ENCODE results near the gene SLC16A6.
A peak's percentile ranks its signal among the peaks of the same experiment; 100 is the strongest.
"Not testable (repeated sequence)": the region's sequence is repeated elsewhere in the genome, so short reads cannot be mapped to it uniquely, and the experiment has no call there.

Gene SLC16A6, protein sequence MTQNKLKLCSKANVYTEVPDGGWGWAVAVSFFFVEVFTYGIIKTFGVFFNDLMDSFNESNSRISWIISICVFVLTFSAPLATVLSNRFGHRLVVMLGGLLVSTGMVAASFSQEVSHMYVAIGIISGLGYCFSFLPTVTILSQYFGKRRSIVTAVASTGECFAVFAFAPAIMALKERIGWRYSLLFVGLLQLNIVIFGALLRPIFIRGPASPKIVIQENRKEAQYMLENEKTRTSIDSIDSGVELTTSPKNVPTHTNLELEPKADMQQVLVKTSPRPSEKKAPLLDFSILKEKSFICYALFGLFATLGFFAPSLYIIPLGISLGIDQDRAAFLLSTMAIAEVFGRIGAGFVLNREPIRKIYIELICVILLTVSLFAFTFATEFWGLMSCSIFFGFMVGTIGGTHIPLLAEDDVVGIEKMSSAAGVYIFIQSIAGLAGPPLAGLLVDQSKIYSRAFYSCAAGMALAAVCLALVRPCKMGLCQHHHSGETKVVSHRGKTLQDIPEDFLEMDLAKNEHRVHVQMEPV

DNA sequence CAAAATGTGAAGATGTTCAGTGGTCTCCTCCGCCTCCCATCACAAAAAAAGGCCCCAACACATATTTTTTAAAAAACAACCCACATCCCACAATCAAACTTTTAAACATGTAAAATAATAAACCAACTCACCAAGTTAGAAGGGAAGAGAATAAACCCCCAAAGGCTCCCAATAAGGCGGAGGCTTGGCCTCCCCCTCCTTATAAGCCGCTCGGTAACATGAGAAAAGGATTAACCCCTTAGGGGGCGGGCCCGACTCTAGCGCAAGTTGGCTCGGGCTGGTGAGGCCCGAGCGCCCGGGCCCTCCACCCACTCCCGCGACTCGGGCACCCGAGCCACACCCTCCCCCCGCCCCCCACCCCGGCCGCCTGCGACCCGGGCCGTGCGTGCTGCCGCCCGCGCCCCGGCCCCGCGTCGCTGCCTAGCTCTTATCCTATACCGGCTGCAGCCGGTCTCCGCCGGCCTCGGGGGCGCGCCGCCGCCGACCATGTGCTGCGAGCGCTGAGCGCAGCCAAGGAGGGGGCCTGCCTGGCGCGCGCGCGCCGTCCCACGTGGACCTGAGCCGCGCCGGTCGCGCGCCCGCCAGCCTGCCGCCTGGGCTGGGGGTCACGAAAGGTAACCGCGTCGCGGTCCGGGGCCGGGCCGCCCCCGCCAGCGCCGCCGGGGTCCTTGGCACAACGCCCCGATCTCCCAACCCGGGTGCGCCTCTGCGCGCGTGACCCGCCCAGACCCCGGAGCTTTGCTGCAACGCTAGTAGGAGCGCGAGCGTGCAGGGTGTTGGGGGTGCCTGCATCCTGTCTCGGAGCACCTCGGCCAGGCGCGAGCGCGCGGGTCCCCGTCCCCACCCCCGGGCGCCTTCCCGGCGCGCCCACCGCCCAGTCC is at the start of gene SLC16A6, which contains the start of gene ARSG:
Gene SLC16A6, minus strand, starts transcription at position 173 of the 881 bp plus-strand sequence. CDS start 12,807 bp downstream, outside the sequence.
Gene ARSG, plus strand, starts transcription at position 541 of the 881 bp plus-strand sequence. CDS start 15,999 bp downstream, outside the sequence.
- DNase-seq, result peak; percentile 65 to 87 (median 78)

DNA sequence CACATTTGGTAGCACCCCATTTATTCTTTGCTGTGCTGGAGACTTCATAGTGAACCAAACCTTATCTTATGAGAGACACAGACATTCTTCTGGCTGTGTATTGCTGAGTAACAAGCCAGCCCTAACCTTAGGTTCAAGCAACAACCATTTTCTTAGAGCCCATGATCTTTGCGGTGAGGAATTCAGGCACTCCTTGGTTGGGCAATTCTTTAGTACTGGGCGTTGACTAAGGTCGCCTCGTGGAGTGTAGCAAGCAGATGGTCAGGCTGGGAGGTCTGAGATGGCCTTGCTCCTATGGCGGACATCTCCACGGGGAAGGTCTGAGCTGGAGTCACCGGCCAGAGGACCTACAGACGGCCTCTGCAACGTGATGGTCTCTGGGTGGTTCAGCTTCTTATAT is 43.5 kb upstream of the SLC16A6 start:
- no peak for DNase-seq

DNA sequence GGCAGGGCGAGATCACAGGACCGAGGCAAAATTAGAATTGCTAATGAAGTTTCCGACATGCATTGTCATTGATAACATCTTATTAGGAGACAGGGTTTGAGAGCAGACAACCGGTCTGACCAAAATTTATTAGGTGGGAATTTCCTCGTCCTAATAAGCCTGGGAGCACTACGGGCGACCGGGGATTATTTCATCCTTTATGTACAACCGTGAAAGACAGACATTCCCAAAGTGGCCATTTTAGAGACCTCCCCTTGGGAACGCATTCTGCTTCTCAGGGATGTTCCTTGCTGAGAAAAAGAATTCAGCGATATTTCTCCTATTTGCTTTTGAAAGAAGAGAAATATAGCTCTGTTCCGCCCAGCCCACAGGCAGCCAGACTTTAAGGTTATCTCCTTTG is 41.0 kb upstream of the SLC16A6 start:
- DNase-seq, result not testable (repeated sequence)

DNA sequence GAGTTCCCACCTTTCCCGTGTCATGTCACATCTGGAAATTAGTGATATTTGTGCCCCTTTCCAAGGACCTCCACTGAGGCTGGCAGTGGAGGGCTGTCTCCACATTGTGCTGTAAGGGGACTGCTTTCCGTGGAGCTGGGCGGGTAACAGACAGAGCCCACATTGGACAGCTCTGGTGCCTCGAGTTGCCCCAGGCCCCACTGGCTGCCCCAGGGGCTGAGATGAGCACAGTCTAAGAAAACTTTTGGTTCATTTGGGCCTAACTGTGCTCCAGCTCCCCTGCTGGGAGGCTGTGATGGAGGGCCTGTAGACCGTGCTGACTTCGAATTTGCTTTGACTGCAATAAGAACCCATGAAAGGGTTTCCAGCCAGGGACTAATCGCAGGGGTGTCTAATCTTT is 38.4 kb upstream of the SLC16A6 start:
- no peak for DNase-seq

DNA sequence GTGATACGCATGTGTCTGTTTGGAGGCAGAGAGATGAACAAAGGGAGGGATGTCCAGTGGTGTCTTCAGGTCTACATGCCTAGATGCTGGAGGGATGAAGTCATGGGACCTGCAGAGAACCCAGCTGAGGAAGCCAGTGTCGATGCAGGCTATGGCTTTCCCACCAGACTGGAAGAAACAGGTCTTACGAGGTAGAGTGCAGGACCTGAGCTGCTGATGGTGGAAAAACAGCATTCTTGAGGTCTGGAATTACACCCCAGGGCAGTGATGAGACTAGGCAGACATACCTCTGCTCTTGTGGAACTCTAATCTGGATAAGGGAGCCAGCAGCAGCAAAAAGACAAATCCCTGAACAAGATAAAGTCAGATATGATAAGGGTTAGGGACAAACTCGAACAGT is 37.7 kb upstream of the SLC16A6 start:
- DNase-seq, result no peak

DNA sequence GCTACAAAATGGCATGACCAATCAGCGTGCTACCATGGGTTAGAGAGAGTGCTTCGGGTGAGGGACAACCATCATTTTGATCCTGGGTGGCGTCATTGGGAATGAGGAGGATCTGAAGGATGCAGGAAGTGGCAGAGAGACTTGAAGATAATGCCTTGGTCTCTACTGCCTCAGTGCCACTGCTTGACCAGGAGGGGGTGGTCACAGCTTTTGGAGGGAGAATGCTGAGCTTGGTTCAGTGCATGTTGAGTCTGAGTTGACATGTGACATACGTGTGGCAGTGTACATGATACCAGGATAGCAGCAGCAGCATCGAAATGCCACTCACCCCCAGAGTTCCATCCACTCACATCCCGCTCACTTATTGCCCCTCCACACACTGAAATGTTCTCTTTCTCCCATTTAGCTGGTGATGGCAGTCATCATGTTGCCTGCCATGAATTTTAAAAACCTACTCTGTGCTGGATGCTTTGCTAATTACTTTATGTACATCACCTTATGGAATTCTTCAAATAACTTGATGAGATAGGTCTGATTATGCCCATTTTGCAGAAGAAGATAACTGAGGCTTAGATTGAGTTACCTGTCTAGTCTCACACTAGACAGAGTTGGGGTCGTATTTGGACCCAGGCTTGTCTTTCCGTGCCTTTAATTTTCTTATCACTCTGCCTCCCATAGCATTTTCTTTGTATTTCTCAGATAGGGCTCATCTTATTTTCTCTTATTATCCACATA is 37.1 kb upstream of the SLC16A6 start:
- DNase-seq, result no peak

DNA sequence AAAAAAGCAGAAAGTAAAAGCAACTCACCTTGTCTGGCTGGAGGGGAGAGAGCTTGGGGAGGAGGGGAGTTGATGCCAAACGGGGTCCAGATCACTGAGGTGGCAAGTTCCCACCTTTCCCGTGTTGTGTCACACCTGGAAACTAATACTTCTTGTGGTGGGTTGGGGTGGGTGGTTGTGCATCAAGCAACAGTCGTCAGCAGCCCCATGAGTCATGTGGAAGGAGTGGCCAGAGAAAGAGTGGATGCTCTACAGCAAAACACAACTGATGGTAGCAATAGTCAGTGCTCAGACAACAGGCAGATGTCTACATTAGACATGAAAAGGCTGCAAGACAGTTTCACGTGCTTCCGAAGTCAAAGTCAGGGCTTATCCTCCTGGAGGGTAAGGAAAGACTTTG is 35.8 kb upstream of the SLC16A6 start:
- DNase-seq, result no peak

DNA sequence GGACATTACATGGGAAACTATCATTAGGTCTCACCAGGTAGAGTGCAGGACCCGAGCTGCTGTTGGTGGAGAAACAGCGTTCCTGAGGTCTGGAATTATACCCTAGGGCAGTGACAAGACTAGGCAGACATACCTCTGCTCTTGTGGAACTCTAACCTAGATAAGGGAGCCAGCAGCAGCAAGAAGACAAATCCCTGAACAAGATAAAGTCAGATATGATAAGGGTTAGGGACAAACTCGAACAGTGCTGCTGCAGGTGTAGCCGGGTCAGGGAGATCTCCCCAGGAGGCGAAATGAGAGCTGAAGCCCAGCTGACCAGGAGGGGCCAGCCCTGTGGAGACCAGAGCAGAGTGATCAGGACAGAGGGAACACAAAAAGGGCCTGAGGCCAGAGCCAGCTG is 35.0 kb upstream of the SLC16A6 start:
- no peak for DNase-seq

DNA sequence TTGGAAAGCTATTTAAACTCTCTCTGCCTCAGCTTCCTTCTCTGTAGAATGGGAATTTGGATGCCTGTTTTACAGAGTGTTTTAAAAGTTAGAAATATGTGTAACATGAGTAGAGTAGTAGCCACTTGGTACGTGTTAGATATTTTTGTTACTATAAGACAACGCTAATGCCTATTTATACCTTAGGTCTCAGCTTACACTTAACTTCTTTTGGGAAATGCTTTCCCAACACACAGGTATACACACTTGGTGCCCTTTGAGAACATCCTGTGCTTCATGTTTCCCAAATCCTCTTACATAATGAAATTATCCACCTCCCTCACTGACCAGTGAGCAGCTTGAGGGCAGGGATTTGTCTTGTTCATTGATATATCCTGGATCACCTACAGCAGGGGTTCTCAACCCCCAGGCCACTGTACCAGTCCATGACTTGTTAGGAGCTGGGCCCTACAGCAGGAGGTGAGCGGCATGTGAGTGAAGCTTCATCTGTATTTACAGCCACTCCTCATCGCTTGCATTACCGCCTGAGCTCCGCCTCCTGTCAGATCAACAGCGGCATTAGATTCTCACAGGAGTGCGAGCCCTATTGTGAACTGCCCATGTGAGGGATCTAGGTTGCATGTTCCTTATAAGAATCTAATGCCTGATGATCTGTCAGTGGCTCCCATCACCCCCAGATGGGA is 33.9 kb upstream of the SLC16A6 start:
- no peak for DNase-seq

DNA sequence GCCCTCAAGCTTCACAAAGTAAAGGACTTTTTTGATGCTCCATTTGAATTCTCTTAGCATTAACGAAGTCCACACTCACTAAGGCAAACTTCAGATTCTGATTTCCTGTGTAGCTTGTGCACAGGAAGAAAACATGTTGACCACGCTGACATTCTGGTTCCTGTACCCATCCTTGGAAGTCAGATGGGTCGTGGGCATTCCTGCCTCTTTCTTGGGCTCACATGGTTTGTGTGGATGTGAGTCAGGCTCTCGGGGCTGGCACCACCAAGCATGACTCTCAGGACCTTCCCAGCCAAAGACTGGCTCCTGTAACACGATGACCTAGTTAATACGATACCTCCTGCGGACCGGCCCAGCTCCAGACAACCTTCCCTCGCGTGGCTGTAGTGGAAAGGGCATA is 33.2 kb upstream of the SLC16A6 start:
- DNase-seq, result no peak

DNA sequence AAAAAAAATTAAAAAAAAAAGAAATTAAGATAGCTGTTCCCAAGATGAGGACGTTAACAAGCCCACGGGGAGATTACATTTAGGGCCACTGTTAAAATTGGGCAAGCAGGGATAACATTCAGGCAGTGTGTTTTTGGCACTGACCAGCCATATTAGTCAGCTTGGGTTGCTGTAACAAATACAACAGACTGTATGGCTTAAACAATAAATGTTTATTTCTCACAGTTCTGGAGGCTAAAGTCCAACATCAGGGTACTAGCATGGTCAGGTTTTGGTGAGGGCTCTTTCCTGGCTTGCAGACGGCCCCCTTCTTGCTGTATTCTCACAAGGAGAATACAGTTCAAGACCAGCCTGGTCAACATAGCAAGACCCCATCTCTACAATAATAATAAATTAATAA is 31.7 kb upstream of the SLC16A6 start:
- DNase-seq, result no peak

DNA sequence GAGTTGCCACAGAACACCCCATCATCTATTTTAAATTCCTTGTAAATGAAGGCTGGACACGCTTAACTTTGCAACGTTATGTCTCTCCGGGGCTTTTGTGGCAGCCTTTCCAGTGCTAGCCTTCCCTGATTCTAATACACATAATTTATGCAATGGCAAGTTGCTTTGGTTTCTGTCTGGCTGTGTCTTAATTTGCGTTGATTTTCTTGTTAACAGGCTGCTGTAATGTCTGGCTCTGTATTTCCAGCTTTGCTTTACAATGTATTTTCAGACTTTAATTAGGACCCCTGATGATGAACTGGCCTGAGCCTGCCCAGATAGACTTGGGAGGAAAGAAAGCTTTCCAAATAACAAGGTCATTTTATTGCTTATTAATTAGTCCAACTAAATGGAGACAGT is 30.6 kb upstream of the SLC16A6 start:
- DNase-seq, result no peak

DNA sequence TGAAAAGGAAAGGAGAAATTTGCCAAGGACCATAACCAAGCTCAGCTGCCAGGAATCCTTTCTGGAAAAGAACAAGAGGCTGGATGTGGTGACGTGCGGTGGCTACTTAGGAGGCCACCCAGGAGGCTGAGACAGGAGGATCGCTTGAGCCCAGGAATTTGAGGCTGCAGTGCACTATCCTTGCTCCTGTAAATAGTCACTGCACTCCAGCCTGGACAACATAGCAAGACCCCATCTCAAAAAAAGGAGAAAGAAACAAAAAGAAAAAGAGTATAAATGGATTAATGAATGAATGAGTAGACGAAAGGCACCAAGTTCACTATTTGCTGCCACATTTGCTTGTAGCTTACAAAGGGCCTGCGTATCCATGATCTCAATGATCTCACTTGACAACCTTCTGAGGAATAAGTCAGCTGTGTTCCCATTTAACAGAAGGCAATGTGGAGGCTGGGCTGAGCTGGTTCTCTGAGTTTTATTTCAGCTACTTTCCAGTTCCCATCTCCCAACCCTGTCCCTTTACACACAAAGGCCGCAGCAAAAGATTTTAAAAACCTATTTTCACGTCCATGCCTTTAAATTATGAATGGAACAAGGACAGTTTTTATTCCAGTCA is 30.1 kb upstream of the SLC16A6 start:
- DNase-seq, result no peak

DNA sequence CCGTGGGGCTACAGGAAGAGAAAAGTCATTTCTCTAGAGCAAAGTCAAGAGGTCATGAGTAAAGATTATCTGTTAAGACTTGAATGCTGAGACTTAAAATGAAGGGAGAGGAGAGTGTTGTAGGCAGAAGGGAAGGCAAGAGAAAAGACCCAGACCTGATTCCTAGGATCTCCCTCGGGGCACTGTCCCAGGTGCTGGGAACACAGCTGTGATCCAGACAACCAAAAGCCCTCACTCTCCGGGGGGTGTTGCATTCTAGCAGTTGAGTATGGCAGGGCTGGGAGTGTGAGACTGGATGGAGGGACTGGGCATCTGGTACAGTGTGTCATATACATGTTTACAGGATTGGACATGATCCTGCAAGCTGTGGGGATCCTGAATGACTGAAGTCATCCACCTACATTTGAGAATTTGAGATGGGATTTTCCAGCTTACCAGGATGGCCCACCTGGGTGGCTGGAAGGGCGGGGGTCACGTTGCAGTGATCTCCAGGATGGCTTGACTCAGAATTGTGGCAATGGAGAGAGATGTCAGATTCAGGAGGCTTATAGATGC is 29.5 kb upstream of the SLC16A6 start:
- DNase-seq, result no peak

DNA sequence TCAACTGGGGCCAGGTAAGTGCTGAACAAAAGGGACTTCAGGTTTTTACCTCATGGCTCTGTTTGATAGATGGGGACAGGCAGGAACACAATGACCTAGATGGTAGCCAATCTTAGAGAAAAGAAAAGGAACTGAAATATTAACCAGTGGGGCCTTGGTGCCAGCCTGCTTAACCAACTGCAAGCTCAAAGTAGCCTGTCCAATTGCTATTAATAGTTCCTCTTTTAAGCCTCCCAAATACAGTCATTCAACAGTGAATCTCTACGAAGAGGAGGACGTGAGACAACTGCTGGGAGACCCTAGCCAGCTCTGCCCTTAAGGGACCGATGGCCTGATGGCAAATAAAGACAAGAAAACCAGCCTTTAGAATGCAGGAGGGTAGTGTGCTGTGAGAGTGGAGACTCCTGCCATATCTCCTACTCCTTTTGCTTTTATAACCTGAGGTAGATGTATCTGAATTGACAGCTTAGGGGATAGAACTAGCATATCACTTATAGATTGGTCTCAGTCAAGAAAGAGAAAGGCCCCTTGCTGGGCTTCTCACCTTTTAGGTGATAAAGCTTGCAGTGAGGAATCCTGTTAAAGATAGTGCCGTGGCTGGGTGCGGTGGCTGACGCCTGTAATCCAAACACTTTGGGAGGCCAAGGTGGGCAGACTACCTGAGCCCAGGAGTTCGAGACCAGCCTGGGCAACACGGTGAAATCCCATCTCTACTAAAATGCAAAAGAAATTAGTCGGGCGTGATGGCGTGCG is 28.7 kb upstream of the SLC16A6 start:
- no peak for DNase-seq

DNA sequence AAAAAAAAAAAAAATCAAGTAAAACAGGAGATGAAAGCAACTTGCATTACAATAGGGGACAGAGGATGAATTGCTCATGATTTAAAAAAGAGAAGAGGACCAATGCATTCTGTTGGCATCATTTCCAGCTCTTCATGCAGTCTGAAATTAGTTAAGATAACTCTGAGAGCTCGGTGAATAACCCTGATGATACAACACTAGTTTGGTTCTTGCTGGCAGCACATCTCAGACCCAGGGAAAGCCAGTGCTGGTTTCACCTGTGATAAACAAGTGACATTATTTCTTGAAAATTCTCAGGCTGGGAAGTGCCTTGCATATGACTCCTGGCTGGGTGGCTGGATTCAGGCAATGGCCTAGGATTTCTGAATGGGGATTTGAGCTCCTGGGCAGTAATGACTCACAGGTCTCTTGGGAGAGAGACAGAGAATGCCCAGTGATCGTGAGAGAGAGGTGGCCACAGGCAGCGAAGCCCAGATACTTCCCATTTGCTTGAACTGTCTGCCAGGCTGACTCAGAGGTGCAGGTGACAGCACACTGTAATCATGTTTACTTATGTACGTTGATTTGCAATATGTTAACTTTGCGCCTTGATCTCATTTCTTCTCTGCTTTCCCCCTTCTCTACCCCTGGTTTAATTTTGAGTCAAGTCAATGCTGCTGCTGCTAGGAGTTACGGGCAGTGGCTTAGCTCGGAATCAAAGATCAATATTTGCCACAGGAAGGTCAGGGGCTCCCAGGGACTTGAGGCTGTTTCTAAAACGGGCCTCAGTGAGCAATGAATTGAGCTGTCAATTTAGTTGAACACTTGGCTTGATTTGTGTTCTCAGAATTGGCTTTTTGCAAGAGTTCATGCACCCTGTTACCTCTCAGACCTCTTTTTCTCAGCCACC is 27.4 kb upstream of the SLC16A6 start:
- no peak for DNase-seq

DNA sequence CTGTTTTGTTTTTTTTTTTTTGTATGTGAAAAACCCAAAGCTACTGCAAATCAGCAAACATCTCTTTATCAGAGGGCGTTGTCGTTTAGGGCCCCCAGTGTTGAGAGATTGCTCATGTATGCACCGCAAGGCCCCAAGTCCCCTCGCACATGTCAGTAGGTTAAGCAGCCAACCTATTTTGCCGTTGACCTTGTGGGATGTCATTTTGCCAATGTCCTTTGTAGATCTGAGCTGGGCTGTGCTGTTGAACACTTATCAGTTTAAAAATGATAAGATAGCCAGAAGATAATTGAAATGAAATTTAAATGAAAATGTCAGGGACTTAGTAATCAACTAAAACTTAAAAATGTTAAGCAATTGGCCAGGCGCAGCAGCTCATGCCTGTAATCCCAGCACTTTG is 26.5 kb upstream of the SLC16A6 start:
- DNase-seq, result no peak

DNA sequence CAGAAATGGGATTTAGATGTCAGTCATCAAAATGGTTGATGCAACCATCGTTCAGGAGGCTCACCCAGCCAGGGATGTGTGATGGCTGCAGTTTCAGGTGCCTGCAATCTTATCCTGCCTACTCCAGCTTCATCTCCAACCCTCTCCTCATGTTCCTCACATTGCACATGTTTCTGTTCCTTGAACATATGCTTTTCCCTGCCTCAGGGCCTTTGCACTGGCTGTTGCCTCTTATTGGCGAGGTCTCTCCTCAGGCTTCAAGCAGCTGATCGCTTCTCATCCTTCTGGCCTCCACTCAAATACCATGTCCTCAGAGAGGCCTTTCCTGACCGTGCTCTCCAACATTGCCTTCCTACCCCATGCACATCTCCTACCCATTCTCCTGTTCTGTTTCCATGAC is 25.0 kb upstream of the SLC16A6 start:
- DNase-seq, result no peak

DNA sequence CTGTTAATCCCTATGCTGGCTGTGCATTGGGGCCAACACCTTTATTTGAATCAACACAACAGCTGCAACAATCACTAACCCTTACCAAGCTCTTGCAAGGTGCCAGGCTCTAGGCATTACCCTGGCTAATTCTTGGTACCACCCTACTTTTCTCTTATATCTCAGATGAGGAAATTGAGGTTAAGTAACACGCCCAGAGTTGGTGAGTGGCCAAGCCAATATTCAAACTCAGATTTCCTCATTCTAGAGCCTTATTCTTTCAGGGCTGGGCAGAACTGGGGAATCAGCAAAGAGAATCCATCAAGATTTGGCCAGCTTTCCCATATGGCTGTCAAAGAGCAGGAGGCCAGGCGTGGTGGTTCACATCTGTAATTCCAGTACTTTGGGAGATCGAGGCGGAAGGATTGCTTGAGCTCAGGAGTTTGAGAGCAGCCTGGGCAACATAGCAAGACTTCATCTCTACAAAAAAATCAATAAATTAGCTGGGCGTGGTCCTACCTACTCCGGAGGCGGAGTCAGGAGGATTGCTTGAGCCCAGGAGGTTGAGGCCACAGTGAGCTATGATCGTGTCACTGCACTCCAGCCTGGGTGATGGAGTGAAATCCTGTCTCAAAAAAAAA is 24.1 kb upstream of the SLC16A6 start:
- DNase-seq, result no peak
